RWPE1 (cell line): ENCODE results near the gene FXYD7.
A peak's percentile ranks its signal among the peaks of the same experiment; 100 is the strongest.

Experiments used
- CTCF ChIA-PET: fragments of 350-600 bp; sonication (Branson Sonifier 250); formaldehyde crosslinking; extraction: SDS; loops from one replicate; lab custom pipeline; 2021; lab: Yijun Ruan, JAX
- POLR2A ChIA-PET: fragments of 400-600 bp; formaldehyde crosslinking; extraction: SDS; loops from one replicate; lab custom pipeline; 2020; ENCODE audit warnings: antibody characterized with exemption; ENCODE audit not compliant: low non-redundant PET; lab: Yijun Ruan, JAX
- DNase-seq: peaks from one replicate; pipeline ENCODE4 v3.0.0; 2012; ENCODE audit warnings: low spot score
- H3K27ac ChIP-seq: fragments of 450-650 bp; 2 replicates; pipeline ENCODE4 v1.5.1; 2017
- TF ChIP-seq, protein P1 (sequence below): fragments of 450-650 bp; conservative IDR thresholded peaks from 2 replicates; pipeline ENCODE4 v1.5.1; 2017; ENCODE audit warnings: low read depth, mild to moderate bottlenecking

The FXYD7 gene

DNA sequence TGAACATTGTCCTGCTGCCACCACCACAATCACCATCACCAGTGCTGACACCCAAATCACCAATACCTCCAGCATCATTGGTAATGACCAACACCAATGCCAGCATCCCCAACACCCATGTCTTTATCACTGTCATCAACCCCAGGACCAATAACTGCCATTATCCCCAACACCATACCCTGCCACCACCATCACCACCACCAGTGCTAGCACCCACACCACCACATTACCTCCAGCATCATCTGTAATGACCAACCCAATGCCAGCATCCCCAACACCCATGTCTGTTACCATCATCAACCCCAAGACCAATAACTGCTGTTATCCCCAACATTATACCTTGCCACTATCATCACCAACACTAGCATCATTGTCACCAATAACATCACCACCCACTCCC is 10.8 kb upstream of the FXYD7 start:
- POLR2A ChIA-PET: no interaction called here
- CTCF ChIA-PET: no interaction called here
- no peak for DNase-seq
- TF ChIP-seq, protein P1, sequence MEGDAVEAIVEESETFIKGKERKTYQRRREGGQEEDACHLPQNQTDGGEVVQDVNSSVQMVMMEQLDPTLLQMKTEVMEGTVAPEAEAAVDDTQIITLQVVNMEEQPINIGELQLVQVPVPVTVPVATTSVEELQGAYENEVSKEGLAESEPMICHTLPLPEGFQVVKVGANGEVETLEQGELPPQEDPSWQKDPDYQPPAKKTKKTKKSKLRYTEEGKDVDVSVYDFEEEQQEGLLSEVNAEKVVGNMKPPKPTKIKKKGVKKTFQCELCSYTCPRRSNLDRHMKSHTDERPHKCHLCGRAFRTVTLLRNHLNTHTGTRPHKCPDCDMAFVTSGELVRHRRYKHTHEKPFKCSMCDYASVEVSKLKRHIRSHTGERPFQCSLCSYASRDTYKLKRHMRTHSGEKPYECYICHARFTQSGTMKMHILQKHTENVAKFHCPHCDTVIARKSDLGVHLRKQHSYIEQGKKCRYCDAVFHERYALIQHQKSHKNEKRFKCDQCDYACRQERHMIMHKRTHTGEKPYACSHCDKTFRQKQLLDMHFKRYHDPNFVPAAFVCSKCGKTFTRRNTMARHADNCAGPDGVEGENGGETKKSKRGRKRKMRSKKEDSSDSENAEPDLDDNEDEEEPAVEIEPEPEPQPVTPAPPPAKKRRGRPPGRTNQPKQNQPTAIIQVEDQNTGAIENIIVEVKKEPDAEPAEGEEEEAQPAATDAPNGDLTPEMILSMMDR: no peak
- H3K27ac ChIP-seq: no peak overlapping the region

DNA sequence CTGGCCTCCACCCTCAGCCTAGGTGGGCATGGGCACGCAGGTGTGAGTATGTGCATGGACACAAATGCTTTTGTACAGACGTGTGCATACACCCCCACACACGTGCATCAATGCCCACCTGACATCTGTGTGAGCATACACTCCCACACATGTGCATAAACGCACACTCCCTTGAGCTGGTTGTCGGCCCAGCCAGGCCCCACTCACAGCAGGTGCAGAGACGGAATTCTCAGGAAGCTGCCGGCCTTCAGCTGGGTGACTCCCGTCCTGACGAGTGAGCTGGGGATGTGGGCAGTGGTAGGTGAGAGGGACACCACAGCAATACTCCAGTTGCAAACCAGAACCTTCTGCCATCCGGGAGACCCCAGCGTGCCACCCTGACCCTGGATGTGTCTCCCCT is 9.2 kb upstream of the FXYD7 start:
- TF ChIP-seq, protein P1: no peak
- H3K27ac ChIP-seq: 0 out of 2 replicates have a peak overlapping the region, but pooled peaks have one; percentile 17
- no peak for DNase-seq
- ChIA-PET CTCF (interaction anchor here (0.6 to 5.8 kb wide), 4 partner anchors 14 to 90 kb away, joined by 3 to 42 read pairs (median 20); partner anchors contain the start of gene FXYD3), POLR2A (interaction anchor here (1.2 kb wide), 1 partner anchor 9 kb away, joined by 3 read pairs; no protein-coding TSS in a partner anchor)

GRCh38 chr19:35134601-35135242 is 8.3 kb upstream of the FXYD7 start, which contains the start of gene LGI4:
TSS of gene LGI4 (minus strand) at chr19:35135059. CDS start at chr19:35134680, 379 bp downstream.
- TF ChIP-seq, protein P1: no peak
- POLR2A ChIA-PET: interaction anchor here (1.2 kb wide), 1 partner anchor 10 kb away, joined by 3 read pairs; no protein-coding TSS in a partner anchor

DNA sequence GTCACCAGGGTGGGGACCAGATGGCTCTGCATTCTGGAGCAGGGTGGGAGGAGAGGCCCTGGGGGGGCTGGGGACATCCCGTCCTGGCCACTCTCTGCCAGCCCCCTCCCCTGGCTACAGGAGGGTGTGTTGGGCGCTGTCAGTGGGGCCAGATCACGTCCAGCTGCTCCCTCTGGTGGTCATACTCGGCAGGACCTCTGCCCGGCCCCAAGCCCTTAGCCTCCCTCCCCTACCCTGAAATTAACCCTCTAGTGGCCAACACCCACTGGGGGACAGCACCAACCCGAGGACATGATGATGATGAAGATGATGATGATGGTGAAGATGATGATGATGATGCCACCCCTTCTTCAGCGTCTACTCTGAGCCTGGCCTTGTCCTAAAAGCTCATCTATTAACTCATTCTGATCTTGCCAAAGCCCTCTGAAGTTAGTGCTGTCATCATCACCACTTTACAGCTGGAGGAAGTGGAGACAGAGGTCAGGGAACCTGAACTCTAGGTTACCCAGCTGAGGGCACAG is 7.6 kb upstream of the FXYD7 start:
- peak; percentile 77 for DNase-seq
- 0 out of 2 replicates have a peak overlapping the region, but pooled peaks have one; percentile 17 for H3K27ac ChIP-seq
- TF ChIP-seq, protein P1: peak; percentile 88
- ChIA-PET POLR2A (interaction anchor here (0.6 kb wide), 1 partner anchor 15 kb away, joined by 3 read pairs; no protein-coding TSS in a partner anchor), CTCF (interaction anchor here (0.6 to 5.8 kb wide), 14 partner anchors 9 to 505 kb away, joined by 3 to 42 read pairs (median 3); partner anchors contain the start of gene FXYD3)

More at GRCh38 chr19:35134601-35135242, 8.3 kb upstream of the FXYD7 start, which contains the start of gene LGI4:
- no peak for DNase-seq
- CTCF ChIA-PET: interaction anchor here (0.5 to 5.8 kb wide), 11 partner anchors 8 to 208 kb away, joined by 3 to 42 read pairs (median 4); partner anchors contain the start of genes FXYD3 and ZNF30
- H3K27ac ChIP-seq: peak within 1 kb of the TSS; percentile 17; the same call in 1 of the 2 replicates

GRCh38 chr19:35136231-35136630 is 6.8 kb upstream of the FXYD7 start:
- POLR2A ChIA-PET: no interaction called here
- no peak for DNase-seq
- TF ChIP-seq, protein P1: no peak
- CTCF ChIA-PET: interaction anchor here (0.6 to 5.8 kb wide), 9 partner anchors 9 to 102 kb away, joined by 3 to 42 read pairs (median 4); partner anchors contain the start of gene FXYD3
- peak overlapping the region; percentile 29; the same call in 1 of the 2 replicates for H3K27ac ChIP-seq
